ENCODE data around the gene A1CF.
"Not testable (repeated sequence)": the region's sequence is repeated elsewhere in the genome, so short reads cannot be mapped to it uniquely, and the experiment has no call there.

Gene A1CF

DNA sequence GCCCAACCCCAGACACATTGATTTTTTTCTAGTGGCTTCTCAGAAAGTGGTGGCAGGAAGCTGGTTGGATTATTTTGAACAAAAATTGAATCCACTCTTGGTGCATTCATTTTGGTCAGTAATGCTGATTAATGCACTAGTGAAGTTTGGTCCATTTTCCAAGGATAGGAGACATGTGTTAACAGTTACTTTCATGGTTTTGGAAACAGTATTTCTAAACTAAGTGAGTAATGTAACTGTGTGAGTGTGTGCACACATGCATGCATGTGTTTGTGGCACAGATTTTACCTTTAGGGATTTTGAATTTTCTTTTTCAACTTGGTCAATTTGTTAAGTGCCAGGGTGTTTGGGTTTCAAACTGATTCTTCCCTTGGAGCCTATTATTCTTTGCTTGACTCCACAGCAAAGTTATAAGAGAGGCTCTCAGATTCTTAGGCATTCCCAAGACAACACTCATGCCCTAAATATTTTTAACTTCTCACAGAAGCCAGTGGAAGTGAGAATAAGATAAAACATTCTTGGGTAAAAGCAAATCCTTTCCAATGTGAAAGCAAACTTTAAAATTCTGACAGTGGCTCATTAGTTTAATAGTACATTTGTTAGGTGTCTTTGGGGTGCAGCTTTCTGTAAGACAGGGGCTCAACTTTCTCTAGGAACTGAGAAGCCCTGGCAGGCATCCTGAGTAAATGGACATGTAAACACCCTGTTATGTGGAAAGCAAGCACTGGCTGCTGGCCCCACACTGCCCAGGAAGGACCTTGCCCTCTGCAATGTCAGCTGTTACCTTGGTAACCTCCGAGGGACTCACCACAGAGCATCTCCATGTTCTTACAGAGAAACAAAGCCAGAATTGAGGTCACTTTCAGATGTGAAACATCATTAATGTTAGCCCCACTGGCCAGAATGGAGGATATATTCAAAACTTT, 77.3 kb downstream of the A1CF start:
- H3K9me3 ChIP-seq (ENCODE audit: control insufficient read depth, insufficient read depth, low read length) = no peaks in the 10 kb centered on the region
- H3K27me3 ChIP-seq (ENCODE audit: control insufficient read depth, insufficient read depth, low read length) = no peaks in the 10 kb centered on the region
- no peak overlapping the region for H3K9ac ChIP-seq (ENCODE audit: low read depth, low read length)
- no peaks in the 10 kb centered on the region for H3K36me3 ChIP-seq (ENCODE audit: control insufficient read depth, insufficient read depth, low read length)
- H3K4me1 ChIP-seq (ENCODE audit: control insufficient read depth, insufficient read depth, low read length) = peaks cover 4% of the 10 kb centered on the region
- no peak overlapping the region for H3K4me3 ChIP-seq (ENCODE audit: low read depth, low read length)

GRCh38 chr10:50805981-50806622, 79.3 kb downstream of the A1CF start:
- H3K9ac ChIP-seq (ENCODE audit: low read depth, low read length) = peak overlapping the region; percentile 32

GRCh38 chr10:50799595-50799994, 85.8 kb downstream of the A1CF start:
- H3K27me3 ChIP-seq (ENCODE audit: control insufficient read depth, insufficient read depth, low read length) = no peaks in the 10 kb centered on the region
- H3K4me3 ChIP-seq (ENCODE audit: low read depth, low read length) = no peak overlapping the region
- no peaks in the 10 kb centered on the region for H3K4me1 ChIP-seq (ENCODE audit: control insufficient read depth, insufficient read depth, low read length)
- no peak overlapping the region for H3K9ac ChIP-seq (ENCODE audit: low read depth, low read length)
- H3K9me3 ChIP-seq (ENCODE audit: control insufficient read depth, insufficient read depth, low read length) = no peaks in the 10 kb centered on the region
- no peaks in the 10 kb centered on the region for H3K36me3 ChIP-seq (ENCODE audit: control insufficient read depth, insufficient read depth, low read length)

More at GRCh38 chr10:50805981-50806622, 79.3 kb downstream of the A1CF start:
- Histone ChIP-seq H3K9me3 (ENCODE audit: control insufficient read depth, insufficient read depth, low read length) (no peaks in the 10 kb centered on the region), H3K4me3 (ENCODE audit: low read depth, low read length) (no peak overlapping the region), H3K36me3 (ENCODE audit: control insufficient read depth, insufficient read depth, low read length) (no peaks in the 10 kb centered on the region), H3K4me1 (ENCODE audit: control insufficient read depth, insufficient read depth, low read length) (peaks cover 4% of the 10 kb centered on the region), H3K27me3 (ENCODE audit: control insufficient read depth, insufficient read depth, low read length) (no peaks in the 10 kb centered on the region)

GRCh38 chr10:50798297-50798696, 87.1 kb downstream of the A1CF start:
- no peak overlapping the region for H3K4me3 ChIP-seq (ENCODE audit: low read depth, low read length)
- H3K36me3 ChIP-seq (ENCODE audit: control insufficient read depth, insufficient read depth, low read length) = no peaks in the 10 kb centered on the region
- H3K4me1 ChIP-seq (ENCODE audit: control insufficient read depth, insufficient read depth, low read length) = no peaks in the 10 kb centered on the region
- H3K9me3 ChIP-seq (ENCODE audit: control insufficient read depth, insufficient read depth, low read length) = no peaks in the 10 kb centered on the region
- H3K27me3 ChIP-seq (ENCODE audit: control insufficient read depth, insufficient read depth, low read length) = no peaks in the 10 kb centered on the region
- no peak overlapping the region for H3K9ac ChIP-seq (ENCODE audit: low read depth, low read length)

DNA sequence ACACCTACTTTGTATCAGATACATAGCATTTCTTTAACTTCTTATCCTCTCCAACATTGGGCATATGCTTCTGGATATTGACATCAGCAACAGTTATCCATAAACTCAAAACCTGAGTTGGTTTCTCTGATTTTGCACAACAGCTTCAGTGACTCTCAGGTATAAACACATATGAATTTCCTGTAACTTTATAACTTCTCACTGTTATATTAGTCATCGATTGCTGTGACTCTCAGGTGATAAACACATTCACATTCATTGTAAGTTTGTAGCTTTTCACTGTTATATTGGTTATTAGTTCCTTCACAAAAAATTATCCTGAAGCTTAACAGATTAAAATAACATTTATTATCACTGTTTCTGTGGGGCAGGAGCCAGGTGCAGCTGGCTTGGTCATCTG, 88.7 kb downstream of the A1CF start:
- Histone ChIP-seq H3K9ac (ENCODE audit: low read depth, low read length) (no peak overlapping the region), H3K9me3 (ENCODE audit: control insufficient read depth, insufficient read depth, low read length) (no peaks in the 10 kb centered on the region), H3K36me3 (ENCODE audit: control insufficient read depth, insufficient read depth, low read length) (no peaks in the 10 kb centered on the region)

GRCh38 chr10:50794490-50794889, 90.9 kb downstream of the A1CF start:
- no peaks in the 10 kb centered on the region for H3K4me1 ChIP-seq (ENCODE audit: control insufficient read depth, insufficient read depth, low read length)
- no peaks in the 10 kb centered on the region for H3K36me3 ChIP-seq (ENCODE audit: control insufficient read depth, insufficient read depth, low read length)
- no peak overlapping the region for H3K9ac ChIP-seq (ENCODE audit: low read depth, low read length)
- H3K4me3 ChIP-seq (ENCODE audit: low read depth, low read length) = no peak overlapping the region
- H3K27me3 ChIP-seq (ENCODE audit: control insufficient read depth, insufficient read depth, low read length) = no peaks in the 10 kb centered on the region
- no peaks in the 10 kb centered on the region for H3K9me3 ChIP-seq (ENCODE audit: control insufficient read depth, insufficient read depth, low read length)

More for the DNA sequence above, 88.7 kb downstream of the A1CF start:
- H3K27me3 ChIP-seq (ENCODE audit: control insufficient read depth, insufficient read depth, low read length) = no peaks in the 10 kb centered on the region
- H3K4me3 ChIP-seq (ENCODE audit: low read depth, low read length) = no peak overlapping the region
- no peaks in the 10 kb centered on the region for H3K4me1 ChIP-seq (ENCODE audit: control insufficient read depth, insufficient read depth, low read length)

DNA sequence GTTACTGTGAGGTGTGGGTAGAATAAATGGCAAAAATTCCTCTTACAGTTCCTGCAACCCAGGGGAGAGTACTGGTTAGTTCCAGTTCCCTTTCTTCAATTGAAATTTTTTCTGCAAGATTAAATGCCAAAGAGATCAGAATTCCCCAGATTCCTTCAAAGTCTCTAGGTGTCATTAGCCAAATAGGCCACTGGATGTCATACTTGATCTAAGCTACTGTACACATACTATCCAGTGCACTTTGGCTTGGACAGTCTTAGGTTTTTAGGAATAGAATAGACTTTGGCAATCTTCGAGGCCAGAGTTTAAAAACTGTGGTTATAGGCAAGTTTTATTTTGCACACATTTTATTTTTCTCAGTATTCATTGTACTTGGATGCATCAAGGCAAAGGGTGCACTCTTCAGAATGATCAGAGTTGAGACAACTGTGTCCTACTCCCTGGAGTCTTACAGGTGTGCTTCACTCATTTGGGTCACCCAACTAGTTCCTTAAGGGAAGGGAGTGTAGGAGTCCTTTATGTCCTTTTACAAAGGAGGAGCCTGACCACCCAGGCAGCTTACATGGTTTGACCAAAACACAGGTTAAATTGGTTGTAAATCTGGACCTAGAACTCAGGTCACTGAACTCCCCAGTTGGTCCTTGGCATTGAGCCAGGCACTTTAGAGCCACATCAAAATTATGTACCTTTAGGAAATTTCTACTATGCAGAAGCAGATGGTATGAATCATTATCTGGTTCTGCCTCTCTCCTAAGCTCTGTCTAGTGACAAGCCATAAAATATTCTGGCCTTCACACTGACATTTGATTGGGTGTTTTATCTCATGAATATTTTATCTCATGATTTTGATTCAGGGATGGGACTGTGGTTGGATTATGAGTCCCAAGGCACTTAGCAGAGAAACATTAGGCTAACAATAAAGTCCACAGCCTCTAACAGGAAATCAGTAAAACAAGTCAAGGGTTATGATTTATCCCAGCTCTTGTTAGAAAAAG, 96.2 kb downstream of the A1CF start:
- H3K9me3 ChIP-seq (ENCODE audit: control insufficient read depth, insufficient read depth, low read length) = no peaks in the 10 kb centered on the region
- no peak overlapping the region for H3K4me3 ChIP-seq (ENCODE audit: low read depth, low read length)
- H3K36me3 ChIP-seq (ENCODE audit: control insufficient read depth, insufficient read depth, low read length) = no peaks in the 10 kb centered on the region
- no peaks in the 10 kb centered on the region for H3K27me3 ChIP-seq (ENCODE audit: control insufficient read depth, insufficient read depth, low read length)
- no peak overlapping the region for H3K9ac ChIP-seq (ENCODE audit: low read depth, low read length)
- H3K4me1 ChIP-seq (ENCODE audit: control insufficient read depth, insufficient read depth, low read length) = peaks cover 4% of the 10 kb centered on the region

DNA sequence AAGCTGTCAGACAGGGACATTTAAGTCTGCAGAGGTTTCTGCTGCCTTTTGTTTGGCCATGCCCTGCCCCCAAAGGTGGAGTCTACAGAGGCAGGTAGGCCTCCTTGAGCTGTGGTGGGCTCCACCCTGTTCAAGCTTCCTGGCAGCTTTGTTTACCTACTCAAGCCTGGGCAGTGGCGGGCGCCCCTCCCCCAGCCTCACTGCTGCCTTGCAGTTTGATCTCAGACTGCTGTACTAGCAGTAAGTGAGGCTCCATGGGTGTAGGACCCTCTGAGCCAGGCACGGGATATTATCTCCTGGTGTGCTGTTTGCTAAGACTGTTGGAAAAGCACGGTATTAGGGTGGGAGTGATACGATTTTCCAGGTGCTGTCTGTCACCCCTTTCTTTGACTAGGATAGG, 97.5 kb downstream of the A1CF start:
- not testable (repeated sequence) for H3K4me1 ChIP-seq (ENCODE audit: control insufficient read depth, insufficient read depth, low read length); H3K9me3 ChIP-seq (ENCODE audit: control insufficient read depth, insufficient read depth, low read length); H3K4me3 ChIP-seq (ENCODE audit: low read depth, low read length); H3K27me3 ChIP-seq (ENCODE audit: control insufficient read depth, insufficient read depth, low read length); H3K36me3 ChIP-seq (ENCODE audit: control insufficient read depth, insufficient read depth, low read length); H3K9ac ChIP-seq (ENCODE audit: low read depth, low read length)

- not testable (repeated sequence) for H3K27me3 ChIP-seq (ENCODE audit: control insufficient read depth, insufficient read depth, low read length); H3K36me3 ChIP-seq (ENCODE audit: control insufficient read depth, insufficient read depth, low read length); H3K4me3 ChIP-seq (ENCODE audit: low read depth, low read length); H3K9ac ChIP-seq (ENCODE audit: low read depth, low read length); H3K4me1 ChIP-seq (ENCODE audit: control insufficient read depth, insufficient read depth, low read length); H3K9me3 ChIP-seq (ENCODE audit: control insufficient read depth, insufficient read depth, low read length)
Observed at GRCh38 chr10:50782017-50782416, 103.4 kb downstream of the A1CF start.

GRCh38 chr10:50780036-50780435, 105.4 kb downstream of the A1CF start:
- H3K27me3 ChIP-seq (ENCODE audit: control insufficient read depth, insufficient read depth, low read length); H3K36me3 ChIP-seq (ENCODE audit: control insufficient read depth, insufficient read depth, low read length); H3K9me3 ChIP-seq (ENCODE audit: control insufficient read depth, insufficient read depth, low read length); H3K4me1 ChIP-seq (ENCODE audit: control insufficient read depth, insufficient read depth, low read length); H3K4me3 ChIP-seq (ENCODE audit: low read depth, low read length); H3K9ac ChIP-seq (ENCODE audit: low read depth, low read length): not testable (repeated sequence)

- H3K4me1 ChIP-seq (ENCODE audit: control insufficient read depth, insufficient read depth, low read length); H3K4me3 ChIP-seq (ENCODE audit: low read depth, low read length); H3K9me3 ChIP-seq (ENCODE audit: control insufficient read depth, insufficient read depth, low read length); H3K36me3 ChIP-seq (ENCODE audit: control insufficient read depth, insufficient read depth, low read length); H3K9ac ChIP-seq (ENCODE audit: low read depth, low read length); H3K27me3 ChIP-seq (ENCODE audit: control insufficient read depth, insufficient read depth, low read length): not testable (repeated sequence)
Observed at GRCh38 chr10:50774868-50775267, 110.6 kb downstream of the A1CF start.

All from iPS-15b (cell line).